Frontal cortex (tissue), 4 donors: ENCODE data around the gene MT1G. TPM values are rescaled to one million over a fixed set of nuclear protein-coding genes. Genes with fewer than 3 reads are reported as not detected.
"Not testable (repeated sequence)": the region's sequence is repeated elsewhere in the genome, so short reads cannot be mapped to it uniquely, and the experiment has no call there.

Experiments
- DNase-seq, 2 donors: peaks; one replicate each; pipeline ENCODE4 v3.0.0; 2012; ENCODE audit warnings: low spot score in 2 of 2
- FAIRE-seq: peaks from 2 replicates; lab custom pipeline; 2012; peaks lifted over from hg19 to GRCh38; lab: Jason Lieb, UNC
- total RNA-seq: library from RNA; depleted of rRNA; stranded (reverse); fragments of >200 nt; gene quantifications from one replicate; pipeline ENCODE4 v1.2.3, GENCODE V29; 2014
- donor health status: control.
- donor health status: control.
- donor health status: control.

The MT1G gene
- total RNA-seq, 1 donor from 2014 or later = not detected

DNA sequence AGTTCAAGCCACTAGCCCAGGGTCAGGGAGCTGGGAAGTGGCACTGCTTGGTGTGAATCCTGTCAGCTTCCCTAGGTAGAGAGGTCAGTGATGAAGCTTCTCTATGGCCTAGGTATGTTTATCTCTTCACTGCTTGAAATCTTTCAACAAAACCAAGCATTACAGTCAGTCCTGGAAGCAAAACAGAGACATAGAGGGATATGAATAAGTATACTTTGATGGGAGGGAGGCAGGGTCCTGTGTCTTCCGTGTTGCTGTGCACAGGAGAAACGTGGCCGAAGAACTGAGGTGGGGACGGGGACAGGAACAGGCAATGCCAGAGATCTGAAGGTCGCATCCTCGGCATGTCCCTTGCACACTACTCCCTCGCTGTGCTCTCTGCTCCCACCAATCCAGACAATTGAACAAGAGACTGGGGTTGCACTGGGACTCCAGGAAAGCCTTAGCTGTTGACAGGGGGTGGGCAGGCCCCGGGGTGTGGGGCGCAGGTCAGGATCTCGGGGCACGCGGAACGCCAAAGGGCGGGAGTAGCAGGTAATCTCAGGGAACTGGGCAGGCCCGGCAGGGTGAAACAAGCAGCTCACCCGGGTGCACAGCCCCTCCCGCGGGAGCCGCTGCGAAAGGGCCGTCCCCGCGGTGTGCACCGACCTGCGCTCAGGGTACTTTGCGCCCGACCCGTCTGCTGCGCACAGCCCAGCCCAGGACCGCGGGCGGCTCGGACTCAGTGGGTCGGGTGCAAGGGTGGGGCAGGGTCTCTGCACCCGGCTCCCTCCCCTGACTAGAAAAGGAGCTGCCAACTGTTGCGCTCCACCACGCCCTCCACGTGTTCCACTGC, 1.4 kb upstream of the MT1G start, which contains the start of gene MT1H:
TSS of gene MT1H (plus strand) at position 810 of the 835 bp plus-strand sequence. CDS start 71 bp downstream, outside the sequence.
- DNase-seq = no peak
- no peak for FAIRE-seq

- FAIRE-seq, DNase-seq: not testable (repeated sequence)
Measured at GRCh38 chr16:56665286-56666261, 2.3 kb downstream of the MT1G start.

DNA sequence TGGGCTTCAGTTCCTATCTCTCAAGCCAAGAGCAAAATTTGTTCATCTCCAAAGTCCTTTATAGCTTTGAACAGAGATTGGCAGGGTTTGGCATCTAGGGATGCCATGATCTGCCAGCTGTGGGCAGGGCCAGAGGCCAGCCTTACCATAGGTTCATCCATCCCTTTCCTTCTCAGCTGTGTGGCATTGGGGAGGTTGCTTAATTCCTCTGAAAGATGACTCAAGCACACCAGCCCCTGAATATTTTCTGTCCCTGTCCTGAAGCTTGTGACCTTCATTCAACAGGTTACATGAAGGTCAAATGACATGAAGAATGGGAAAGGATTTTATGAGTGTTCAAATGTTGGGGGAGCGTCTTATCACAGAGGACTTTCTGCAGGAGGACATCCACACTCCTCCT, 3.4 kb downstream of the MT1G start:
- no peak for FAIRE-seq
- DNase-seq = no peak

DNA sequence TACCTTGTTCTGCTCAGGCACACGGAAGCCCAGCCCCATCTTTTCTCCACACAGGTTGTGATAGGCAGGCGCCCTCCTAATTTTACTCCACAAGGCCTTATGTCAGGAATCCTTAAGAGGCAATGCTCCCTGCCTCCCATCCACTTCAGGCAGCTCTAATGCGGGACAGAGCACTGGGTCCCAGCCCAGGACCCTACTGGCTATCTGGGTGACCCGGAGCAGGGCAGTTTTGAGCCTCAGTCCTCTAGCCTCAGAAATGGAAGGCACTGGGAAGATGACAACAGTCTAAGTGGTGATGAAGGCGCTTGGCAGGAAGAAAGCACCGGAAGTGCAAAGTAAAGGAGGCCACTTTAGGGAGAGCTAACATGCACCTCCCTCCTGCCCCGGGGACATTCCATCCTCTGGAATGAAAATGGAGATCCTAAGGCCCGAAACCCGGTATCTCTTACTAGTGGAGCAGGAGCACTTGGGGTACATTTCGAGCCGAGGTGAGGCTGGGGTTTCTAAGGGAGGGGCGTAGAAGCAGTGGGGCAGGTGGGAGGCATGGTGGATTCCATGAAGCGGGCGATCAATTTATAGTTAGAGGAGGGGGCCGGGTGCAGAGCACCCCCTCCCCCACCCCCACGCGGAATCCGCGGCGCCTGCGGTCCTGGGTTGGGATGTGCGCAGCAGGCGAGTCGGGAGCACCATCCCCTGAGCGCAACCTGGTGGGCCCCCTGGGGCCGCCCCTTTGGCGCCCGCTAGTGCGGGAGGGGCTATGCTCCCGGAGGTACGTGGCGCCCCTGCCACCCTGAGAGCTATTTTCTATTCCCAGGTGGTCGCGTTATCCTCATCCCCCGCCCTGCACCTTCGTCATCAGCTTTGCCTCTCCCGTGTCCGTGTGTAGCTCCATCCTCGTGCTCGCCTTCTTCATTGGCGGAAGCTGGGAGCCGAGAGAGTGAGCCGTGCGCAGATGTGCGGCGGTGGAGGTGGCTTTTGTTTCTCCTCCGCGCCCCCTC, 5.2 kb downstream of the MT1G start:
- FAIRE-seq (no peak), DNase-seq (peak in 1 of 2 donors; percentile 34)

GRCh38 chr16:56658327-56658875, 9.5 kb downstream of the MT1G start:
- peak in 1 of 2 donors; percentile 49 for DNase-seq
- no peak for FAIRE-seq

DNA sequence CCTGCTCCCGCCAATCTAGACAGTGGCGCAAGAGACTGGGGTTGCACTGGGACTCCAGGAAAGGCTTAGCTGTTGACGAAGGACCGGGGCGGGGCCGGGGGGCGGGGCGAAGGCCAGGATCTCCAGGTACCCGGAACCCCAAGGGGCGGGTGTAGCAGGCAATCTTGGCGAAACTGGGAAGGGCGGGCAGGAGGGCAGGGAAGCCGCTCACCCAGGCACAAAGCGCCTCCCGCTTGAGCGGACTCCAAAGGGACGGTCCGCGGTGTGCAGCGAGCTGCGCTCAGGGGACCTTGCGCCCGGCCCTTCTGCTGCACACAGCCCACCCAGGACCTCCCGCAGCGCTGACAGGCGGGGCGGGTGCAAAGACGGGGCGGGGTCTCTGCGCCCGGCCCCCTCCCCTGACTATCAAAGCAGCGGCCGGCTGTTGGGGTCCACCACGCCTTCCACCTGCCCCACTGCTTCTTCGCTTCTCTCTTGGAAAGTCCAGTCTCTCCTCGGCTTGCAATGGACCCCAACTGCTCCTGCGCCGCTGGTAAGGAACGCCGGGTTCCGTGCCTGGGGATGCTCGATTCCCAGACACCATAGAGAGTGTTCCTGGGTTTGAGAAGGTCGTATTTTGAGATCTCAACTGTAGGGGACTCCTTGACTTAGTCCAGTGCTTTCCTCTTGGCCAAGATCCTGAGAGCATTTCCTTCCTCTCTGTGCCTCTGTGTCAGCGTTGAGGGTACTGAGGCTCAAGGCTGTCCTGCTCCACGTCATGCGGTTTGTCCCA, 10.1 kb downstream of the MT1G start, which contains the start of gene MT1F:
TSS of gene MT1F (plus strand) at position 405 of the 772 bp plus-strand sequence. CDS start at position 505, 100 bp downstream.
- FAIRE-seq = no peak
- peak; percentile 42 to 58 for DNase-seq

DNA sequence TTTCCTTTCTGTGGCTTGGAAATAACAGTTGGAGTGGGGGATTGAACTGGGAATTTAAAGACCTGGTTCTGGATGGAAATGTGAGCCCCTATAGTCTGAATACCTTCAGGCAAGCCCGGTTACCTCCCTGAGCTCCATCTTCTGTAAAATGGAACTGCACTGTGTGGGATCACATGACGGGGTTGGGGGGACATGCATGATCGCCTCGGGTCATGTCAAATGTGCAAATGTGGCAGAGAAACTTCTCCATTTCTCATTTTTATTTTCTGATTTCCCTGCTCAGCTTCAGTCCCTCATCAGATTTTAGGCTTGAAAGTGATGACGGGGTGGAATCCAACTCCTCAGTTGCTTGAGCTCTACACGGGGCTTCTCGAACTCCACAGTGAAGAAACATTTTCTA, 14.6 kb downstream of the MT1G start:
- DNase-seq (no peak), FAIRE-seq (no peak)

DNA sequence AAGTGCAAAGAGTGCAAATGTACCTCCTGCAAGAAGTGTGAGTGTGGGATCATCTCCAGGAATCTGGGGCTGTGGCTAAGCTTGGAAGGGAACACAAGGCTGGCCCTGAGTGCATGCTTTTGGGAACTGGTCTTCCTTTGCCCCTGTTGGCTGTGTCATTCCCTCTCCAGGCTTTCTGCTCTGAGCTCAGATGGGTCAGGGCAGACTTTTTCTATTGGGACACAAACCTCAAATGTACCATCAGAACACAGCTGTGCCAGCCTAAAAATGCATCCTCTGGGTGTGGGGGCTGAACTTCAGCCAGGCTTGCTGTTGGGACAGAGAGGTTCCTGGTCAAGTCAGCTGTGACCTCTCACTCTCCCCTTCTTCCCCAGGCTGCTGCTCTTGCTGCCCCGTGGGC, 15.3 kb downstream of the MT1G start:
- DNase-seq (no peak), FAIRE-seq (no peak)

DNA sequence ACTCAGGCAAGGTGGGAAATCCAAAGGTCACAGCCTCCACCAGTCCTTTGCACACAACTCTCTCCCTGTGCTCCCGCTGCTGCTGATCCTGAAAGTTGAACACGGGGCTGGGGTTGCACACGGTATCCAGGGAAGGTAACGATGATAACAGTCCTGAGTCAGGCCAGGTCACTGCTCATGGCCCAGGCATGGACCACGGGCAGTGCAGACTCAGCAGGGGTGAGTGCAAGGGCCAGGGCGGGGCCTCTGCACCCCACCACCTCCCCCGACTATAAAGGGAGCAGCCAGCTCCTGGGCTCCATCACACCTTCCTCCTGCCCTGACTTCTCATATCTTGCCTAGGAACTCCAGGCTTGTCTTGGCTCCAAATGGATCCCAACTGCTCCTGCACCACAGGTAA, 16.3 kb downstream of the MT1G start, which contains the start of gene MT1B:
TSS of gene MT1B (plus strand) at position 301 of the 400 bp plus-strand sequence. CDS start at position 369, 68 bp downstream.
- FAIRE-seq = no peak
- no peak for DNase-seq

- DNase-seq (no peak), FAIRE-seq (no peak)
Measured at GRCh38 chr16:56649820-56650219, 18.0 kb downstream of the MT1G start.

GRCh38 chr16:56649271-56649670, 18.6 kb downstream of the MT1G start:
- FAIRE-seq = no peak
- DNase-seq = no peak

DNA sequence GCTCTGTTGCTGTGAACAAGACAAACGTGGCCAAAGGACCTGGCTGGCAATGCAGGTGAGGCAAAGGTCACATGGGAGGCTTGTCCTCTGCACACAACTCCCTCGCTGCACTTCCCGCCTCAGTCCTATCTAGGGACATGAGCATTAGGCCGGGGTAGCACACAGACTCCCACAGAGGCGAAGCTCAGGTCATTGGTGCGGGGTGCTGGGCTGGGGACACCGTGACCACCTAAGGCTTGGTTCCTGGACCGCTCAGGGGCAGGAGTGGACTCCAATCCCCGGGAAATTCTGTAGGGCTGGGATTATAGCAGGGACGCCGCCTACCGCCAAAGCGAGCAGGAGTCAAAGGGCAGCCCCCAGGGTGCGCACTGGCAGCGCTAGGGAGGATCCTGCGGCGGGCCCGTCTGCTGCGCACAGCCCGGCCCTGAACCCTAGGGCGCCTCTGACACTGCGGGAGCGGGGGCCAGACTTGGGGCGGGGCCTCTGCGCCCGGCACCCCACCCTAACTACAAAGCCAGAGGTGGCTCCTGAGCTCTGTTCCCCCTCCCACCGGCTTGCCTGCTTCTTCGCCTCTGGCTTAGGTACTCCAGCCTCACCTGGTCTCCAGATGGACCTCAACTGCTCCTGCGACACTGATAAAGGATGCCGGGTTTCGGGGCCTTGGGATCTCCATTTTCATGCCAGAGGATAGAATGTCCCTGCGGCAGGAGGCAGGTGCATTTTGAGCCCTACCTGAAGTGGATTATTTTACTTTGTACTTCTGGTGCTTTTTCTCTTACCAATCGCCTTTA, 20.0 kb downstream of the MT1G start:
- DNase-seq (no peak), FAIRE-seq (no peak)

DNA sequence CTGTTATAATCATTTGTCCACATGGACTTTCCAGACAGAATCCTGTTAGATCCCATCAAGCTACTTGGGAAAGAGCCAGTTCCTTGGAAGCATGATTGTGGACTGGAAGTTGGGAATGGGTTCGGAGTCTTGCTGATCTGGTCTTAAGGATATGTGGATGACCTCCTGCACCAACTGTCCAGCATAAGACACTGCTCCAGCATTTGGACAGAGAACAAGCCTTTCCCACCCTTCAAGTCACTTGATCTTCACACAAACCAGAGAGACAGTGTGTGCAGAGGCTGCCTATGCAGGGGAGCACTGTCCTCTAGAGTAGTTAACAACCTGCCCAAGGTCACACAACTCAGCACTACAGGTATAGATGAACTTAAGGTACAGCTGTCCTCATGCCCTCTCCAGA, 22.0 kb downstream of the MT1G start:
- FAIRE-seq (no peak), DNase-seq (no peak)

- FAIRE-seq = no peak
- no peak for DNase-seq
Measured at GRCh38 chr16:56645311-56645710, 22.6 kb downstream of the MT1G start.

DNA sequence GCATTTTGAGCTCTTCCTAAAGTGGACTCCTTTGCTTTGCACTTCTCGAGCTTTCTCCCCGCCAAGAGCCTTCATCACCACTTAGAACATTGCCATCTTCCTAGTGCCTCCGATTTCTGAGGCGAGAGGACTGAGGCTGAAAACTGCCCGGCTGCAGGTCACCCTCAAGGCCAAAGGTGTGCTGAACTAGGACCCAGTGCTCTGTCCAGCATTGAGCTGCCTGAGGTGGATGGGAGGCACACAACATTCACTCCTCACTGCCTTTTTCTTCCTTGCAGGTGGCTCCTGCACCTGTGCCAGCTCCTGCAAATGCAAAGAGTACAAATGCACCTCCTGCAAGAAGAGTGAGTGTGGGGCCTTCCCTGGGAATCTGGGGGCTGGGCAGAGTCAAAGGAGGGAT, 24.0 kb downstream of the MT1G start:
- FAIRE-seq = no peak

GRCh38 chr16:56643080-56643778, 24.6 kb downstream of the MT1G start:
- DNase-seq (peak in 1 of 2 donors; percentile 56), FAIRE-seq (no peak)

More for the DNA sequence above, 24.0 kb downstream of the MT1G start:
- DNase-seq = no peak

GRCh38 chr16:56641166-56641565, 26.7 kb downstream of the MT1G start:
- DNase-seq = no peak
- FAIRE-seq = no peak
